NCI-H460 (cell line): ENCODE data around the gene CYTH3. TPM values are rescaled to one million over a fixed set of nuclear protein-coding genes. Genes with fewer than 3 reads are reported as not detected.
"Not testable (repeated sequence)": the region's sequence is repeated elsewhere in the genome, so short reads cannot be mapped to it uniquely, and the experiment has no call there.

Source experiments
- DNase-seq: peaks from one replicate; pipeline ENCODE4 v3.0.0-alpha.2; 2016; ENCODE audit warnings: low read depth; ENCODE audit errors: extremely low read depth
- total RNA-seq: library from RNA; depleted of rRNA; stranded (reverse); fragments of >200 nt; shearing (Covaris generic); gene quantifications from 2 replicates; pipeline ENCODE4 v1.2.3, GENCODE V29; 2014

The CYTH3 gene
- total RNA-seq, 1 experiment from 2014 or later: 12.1 TPM

DNA sequence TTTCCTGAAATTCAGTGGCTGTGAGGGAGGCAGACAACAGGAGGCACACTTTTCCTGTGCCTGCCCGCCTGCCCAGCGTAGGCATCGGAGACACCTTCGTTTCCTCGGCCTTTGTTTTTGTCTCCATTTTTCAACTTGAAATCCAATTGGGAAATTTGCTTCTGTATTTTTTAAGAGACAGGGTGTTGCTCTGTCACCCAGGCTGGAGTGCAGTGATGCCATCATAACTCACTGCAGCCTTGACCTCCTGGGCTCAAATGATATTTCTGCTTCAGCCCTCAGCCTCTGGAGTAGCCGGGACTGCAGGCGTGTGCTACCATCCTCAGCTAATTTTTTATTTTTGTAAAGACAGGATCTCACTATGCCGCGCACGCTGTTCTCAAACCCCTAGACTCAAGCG is 116.8 kb downstream of the CYTH3 start:
- DNase-seq: no peak

DNA sequence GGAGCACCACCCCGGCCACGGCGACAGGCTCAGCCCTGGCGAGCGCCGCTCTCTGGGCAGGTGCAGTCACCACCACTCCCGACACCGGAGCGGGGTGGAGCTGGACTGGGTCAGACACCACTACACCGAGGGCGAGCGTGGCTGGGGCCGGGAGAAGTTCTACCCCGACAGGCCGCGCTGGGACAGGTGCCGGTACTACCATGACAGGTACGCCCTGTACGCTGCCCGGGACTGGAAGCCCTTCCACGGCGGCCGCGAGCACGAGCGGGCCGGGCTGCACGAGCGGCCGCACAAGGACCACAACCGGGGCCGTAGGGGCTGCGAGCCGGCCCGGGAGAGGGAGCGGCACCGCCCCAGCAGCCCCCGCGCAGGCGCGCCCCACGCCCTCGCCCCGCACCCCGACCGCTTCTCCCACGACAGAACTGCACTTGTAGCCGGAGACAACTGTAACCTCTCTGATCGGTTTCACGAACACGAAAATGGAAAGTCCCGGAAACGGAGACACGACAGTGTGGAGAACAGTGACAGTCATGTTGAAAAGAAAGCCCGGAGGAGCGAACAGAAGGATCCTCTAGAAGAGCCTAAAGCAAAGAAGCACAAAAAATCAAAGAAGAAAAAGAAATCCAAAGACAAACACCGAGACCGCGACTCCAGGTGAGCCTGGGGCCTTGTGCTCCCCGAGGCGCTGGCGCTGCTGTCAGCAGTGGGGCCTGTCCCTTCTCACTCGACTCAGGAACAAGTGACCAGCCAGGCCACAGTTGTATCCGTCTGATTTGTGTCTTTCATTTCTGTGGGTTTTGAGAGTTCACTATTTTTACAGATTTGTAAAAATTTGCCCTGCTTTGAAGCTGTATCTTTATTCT is 117.7 kb downstream of the CYTH3 start:
- DNase-seq: no peak

DNA sequence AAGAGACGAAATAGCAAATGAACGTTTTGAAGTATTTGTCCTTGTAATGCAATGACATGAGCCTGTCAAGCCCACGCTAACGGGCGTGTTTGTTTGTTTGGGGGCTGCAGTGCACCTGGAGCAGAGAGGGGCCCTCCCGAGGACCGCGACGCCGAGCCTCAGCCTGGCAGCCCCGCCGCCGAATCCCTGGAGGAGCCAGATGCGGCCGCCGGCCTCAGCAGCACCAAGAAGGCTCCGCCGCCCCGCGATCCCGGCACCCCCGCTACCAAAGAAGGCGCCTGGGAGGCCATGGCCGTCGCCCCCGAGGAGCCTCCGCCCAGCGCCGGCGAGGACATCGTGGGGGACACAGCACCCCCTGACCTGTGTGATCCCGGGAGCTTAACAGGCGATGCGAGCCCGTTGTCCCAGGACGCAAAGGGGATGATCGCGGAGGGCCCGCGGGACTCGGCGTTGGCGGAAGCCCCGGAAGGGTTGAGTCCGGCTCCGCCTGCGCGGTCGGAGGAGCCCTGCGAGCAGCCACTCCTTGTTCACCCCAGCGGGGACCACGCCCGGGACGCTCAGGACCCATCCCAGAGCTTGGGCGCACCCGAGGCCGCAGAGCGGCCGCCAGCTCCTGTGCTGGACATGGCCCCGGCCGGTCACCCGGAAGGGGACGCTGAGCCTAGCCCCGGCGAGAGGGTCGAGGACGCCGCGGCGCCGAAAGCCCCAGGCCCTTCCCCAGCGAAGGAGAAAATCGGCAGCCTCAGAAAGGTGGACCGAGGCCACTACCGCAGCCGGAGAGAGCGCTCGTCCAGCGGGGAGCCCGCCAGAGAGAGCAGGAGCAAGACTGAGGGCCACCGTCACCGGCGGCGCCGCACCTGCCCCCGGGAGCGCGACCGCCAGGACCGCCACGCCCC is 118.5 kb downstream of the CYTH3 start:
- no peak for DNase-seq

DNA sequence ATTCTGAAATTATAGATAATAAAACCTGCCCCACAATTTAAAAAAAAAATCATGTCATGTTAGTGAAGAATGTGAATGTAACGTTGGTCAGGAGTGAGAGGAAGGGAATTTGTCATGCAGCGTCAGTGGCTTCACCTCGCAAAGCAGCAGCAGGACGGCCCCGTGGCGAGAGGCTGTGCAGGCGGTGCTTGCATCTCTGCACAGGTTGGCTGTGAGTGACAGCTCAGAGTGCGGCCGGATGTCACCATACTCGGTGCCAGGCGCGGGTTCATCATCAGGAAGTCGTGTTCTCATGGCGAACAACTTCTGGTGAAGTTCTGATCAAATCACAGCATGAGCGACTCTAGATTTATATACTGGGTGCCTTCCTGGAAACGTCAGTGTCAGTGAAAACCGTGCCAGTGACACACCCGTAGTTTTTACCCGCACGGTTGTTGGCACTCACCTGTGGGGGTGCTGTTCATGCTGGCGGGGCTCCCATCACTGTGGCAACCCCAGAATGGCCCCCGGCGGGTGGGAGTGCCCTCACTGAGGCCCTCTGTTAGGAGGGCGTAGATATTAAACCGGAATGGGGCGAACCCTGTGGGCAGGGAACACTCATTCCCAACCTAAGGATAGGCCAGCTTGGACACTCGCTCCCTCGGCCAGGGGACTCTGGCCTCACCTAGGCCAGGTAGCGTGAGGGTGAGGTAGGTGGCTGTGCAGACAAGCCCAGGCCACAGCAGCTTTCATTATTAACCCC is 120.3 kb downstream of the CYTH3 start:
- DNase-seq: no peak

DNA sequence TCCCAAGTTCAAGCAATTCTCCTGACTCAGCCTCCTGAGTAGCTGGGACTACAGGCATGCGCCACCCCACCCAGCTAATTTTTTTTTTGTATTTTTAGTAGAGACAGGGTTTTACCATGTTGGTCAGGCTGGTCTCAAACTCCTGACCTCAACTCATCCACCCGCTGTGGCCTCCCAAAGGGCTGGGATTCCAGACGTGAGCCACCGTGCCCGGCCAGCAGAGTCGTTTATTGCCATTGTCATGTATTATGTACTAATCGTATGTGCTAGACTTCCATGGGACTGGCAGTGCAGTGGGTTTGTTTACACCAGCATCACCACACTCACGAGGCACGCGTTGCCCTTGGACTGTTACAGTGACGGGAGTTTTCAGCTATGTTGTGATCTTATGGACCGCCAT is 120.9 kb downstream of the CYTH3 start:
- not testable (repeated sequence) for DNase-seq

DNA sequence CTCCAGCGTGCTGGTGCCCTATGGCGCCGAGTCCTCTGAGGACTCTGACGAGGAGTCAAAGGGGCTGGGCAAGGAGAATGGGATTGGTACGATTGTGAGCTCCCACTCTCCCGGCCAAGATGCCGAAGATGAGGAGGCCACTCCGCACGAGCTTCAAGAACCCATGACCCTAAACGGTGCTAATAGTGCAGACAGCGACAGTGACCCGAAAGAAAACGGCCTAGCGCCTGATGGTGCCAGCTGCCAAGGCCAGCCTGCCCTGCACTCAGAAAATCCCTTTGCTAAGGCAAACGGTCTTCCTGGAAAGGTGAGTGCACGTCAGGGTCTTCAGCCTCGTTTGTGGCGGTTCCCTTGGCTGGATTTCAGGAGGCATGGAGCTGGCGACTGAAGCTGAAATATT is 122.4 kb downstream of the CYTH3 start:
- DNase-seq: no peak

DNA sequence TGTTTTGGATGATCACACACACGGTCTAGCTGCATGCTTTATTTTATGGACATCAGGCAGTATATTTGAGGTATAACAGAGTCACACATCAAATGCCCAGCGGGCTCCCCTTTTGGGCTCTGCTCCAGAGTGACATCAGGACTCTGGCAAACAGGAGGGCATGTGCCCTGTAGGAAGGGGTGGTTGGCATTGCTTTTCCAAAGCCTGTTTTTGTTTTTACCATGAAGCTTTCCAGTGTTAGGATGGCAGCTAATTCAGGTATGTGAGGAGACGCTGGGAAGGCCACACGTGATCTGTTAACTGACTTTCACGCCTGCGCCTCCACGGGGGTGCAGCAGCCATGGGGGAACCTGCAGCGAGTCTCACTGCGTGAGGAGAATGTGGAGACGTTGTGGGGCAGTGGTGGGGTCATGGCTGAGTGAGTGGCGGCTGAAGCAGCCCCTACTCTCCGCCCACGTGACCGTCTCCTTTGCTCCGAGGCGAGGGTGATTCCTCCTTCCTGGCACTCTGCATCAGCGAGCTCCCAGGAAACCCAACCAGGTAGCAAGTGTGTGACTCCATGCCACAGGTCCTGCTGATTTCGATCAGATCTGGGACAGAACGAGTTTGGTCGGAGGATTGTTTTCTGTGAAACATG is 123.6 kb downstream of the CYTH3 start:
- no peak for DNase-seq

DNA sequence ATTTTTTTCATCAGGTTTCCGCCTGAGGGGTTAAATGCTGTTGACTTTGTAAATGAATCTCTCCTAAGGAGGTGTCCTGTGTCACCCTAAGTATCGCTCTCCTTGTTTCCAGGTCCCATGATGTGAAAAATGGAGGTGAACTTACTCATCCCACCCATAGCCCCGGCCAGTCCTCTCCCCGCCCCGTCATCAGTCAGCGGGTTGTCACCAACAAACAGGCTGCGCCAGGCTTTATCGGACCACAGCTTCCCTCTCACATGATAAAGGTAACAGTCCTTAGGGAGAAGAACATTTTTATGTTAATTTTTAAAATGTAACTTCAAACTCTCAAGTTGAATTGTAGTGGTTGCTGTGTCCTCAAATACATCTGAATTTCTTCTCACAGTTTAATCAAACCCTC is 124.8 kb downstream of the CYTH3 start:
- no peak for DNase-seq

DNA sequence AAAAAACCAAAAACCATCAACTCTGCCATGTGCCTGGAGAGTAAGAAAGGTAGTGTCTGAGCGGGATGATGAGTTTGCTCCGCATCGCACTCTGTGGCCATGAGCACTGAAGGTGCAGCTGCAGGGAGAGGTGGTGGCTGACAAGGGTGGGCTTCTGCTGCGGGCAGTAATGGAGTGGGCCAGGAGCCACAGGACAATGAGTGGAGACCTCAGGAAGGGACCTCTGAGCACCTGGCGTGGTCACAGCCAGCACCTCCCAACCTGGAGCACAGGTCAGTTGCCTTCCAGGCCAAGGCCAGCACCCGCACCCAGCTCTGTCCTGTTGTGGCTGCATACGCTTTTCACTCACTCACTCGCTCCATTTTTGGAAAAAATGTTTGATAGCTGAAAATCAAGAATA is 125.8 kb downstream of the CYTH3 start:
- DNase-seq: no peak

DNA sequence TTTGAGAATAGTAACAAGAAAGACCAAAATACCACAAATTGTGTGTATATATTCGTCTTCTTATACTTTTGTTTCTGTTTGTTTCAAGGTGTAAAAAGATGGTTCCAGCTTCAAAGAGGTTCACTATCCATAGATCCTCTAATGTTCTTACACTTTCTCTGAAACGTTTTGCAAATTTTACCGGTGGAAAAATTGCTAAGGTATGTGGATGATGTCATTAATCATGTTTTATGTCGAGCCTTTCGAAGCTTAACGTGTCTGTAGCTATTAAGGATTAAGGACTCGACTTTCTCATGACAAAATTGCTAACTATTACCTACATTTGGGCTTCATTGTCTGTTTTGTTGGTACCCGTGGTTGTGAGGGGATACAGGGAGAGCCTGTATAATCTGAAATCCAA is 128.4 kb downstream of the CYTH3 start:
- no peak for DNase-seq

DNA sequence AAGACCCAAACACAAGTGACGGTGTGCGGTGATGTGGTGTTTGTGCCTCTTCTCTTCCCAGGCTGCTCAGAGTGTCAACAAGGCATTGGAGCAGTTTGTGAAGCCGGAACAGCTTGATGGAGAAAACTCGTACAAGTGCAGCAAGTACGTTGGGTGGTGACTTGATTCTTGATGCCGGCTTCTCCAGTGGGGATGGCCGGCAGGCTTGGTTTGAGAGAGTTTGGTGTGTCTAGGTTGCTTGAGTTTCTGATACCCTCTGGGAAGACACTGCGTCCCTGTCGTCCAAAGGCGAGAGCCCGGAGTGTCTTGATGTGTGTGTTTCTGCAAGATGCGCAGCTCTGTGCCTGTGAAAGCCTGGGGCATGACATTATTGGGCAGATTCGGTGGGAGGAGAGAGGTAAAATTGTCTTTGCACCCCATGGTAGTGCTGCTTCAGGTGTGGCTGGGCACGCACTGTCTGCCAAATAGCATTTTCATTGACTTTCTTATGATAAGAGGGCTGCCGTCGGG is 129.5 kb downstream of the CYTH3 start:
- no peak for DNase-seq

DNA sequence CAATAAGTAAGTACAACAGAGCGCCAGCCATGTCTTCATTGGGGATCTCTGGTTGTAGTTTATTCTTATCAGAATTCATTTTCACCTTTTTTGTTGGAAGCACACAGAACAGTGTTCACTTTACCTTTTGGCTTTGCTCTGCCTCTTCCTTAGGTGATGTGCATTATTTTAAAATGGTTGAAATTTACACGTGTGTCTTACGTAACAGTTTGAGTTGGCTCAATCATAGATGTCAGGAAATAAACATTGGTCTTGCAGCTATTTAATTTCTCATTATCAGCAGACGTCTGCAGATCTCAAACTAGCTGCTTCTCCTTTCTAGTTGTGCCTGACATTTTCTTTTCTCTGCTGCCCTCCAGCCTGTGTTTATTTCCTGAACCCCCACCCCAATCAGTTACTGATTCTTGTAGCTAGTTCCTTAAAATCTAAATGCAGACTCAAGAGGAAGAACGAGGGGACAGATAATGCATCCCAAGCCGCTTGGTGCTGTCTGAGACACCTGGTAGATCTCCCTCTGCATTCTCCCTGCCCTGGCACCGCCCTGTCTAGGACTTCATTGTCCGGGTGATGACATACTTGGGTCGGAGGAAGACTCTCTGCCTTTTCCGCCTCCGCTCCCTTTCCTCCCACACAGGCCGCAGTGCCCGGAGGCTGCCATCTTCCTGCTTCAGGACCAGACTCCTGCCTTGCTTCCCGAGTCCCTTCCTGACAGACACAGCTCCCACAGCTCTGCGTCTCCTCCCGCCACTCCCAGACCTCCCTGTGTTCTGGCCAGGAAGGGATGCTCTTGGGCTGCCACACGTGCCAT is 133.0 kb downstream of the CYTH3 start:
- no peak for DNase-seq

DNA sequence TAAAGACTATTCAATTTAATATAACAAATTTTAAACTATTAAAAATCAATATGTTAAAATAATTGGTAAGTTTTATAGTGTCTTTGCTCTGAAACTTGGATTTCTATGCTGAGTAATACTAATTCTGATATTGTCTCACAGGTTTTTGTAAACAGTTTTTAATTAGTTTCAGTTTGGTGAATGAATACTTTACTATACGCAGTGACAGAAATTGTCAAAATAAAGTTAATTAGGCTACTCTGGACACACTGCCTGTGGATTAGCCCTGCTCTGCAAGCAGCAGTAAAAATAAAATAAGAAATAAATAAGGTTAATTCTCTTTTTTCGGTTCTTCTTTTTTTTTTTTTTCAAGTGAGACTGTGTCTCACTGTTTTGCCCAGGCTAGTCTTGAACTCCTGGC is 135.9 kb downstream of the CYTH3 start:
- DNase-seq: no peak

DNA sequence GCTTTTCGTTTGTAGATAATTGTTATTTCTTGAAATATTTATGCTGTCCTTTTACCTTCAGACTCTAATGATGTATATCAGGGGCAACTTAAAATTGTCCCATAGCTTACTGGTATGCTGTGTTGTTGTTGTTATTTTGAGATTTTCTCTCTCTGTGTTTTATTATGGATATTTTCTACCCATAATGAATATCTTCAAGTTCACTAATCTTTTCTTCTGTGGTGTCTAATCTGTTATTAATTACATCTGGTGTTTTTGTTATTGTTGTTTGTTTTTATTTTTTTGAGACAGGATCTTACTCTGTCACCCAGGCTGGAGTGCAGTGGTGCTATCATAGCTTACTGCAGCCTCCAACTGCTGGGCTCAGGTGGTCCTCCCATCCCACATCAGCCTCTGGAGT is 139.2 kb downstream of the CYTH3 start:
- no peak for DNase-seq

DNA sequence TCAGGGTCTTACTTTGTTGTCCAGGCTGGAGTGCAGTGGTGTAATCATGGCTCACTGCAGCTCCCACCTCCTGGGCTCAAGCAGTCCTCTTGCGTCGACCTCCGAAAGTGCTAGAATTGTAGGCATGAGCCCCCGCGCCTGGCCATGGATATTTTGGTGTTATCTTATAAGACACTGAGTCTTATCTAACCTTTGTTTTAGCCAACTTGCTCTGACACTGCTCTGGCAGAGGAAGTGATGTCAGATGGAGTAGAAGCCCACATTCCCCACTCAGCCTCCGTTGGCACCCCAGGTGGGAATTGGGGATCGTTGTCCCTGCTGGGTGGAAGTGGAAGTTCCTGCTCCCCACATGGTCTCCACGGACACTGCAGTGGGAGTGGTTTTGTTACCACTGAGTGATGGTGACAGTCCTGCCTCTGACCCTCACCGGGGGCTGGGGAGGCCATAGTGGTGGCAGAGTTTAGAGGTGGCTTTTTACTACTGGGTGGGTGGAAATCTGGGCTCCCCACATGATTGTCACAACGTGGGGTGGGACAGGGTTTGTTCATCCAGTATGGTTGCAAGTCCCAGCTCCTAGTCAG is 142.3 kb downstream of the CYTH3 start:
- DNase-seq: no peak

DNA sequence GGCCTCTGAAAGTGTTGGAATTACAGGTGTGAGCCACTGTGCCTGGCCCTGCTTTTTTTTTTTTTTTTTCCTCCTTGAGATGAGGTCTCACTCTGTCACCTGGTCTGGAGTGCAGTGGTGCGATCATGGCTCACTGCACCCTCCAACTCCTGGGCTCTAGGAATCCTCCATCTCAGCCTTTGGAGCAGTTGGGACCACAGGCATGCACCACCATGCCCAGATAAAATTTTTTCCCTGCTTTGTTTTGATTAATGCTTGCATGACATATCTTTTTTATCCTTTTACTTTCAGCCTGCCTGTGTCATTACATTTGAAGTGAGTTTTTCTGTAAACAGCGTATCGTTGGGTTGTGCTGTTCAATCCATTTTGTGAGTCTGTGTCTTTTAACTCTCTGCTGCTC is 144.2 kb downstream of the CYTH3 start:
- no peak for DNase-seq

DNA sequence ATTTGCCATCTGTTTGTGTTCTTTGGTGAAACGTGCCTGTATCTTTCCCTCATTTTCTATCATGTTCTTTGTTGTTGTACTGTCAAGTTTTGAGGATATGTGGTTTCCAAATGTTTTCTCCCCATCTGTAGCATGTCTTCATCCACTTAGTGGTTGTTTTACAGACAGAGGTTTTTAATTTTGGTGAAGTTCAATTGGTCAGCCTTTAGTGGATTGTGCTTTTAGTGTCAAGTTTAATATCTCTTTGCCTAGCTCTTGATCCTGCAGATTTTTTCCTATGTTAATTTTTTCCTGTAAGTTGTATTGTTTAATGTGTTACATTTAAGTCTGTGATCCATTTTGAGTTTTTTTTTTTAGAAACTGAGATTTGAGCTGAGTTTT is 145.3 kb downstream of the CYTH3 start:
- no peak for DNase-seq

DNA sequence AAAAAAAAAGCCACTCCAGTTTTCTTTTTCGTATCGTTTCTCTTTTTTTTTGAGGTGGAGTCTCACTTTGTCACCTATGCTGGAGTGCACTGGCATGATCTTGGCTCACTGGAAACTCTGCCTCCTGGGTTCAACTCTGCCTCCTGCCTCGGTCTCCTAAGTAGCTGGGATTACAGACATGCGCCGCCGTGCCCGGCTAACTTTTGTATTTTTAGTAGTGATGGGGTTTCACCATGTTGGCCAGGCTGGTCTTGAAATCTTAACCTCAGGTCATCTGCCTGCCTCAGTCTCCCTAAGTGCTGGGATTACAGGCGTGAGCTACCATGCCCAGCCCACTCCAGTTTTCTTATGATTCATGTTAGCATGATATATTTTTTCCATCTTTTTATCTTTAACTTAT is 148.6 kb downstream of the CYTH3 start:
- no peak for DNase-seq

DNA sequence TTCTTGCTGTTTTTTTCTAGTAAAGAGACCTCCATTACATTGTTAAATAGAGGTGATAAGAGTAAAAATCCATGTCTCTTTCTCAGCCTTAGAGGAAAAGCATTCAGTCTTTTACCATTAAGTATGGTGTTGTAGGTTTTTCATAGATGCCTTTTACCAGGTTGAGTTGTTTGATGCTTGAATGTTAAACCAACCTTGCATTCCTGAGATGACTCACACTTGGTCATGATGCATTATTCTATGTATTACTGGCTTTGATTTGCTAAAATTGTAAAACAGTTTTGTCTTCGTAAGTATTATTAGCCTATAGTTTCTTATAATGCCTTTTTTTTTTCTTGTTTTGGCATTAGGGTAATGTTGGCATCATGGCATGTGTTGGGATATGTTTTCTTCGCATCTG is 151.3 kb downstream of the CYTH3 start:
- DNase-seq: no peak
